CD4-positive, alpha-beta memory T cell (primary cell): ENCODE measurements around the gene VPS51. TPM values are rescaled to one million over a fixed set of nuclear protein-coding genes. Genes with fewer than 3 reads are reported as not detected.
"Not testable (repeated sequence)": the region's sequence is repeated elsewhere in the genome, so short reads cannot be mapped to it uniquely, and the experiment has no call there.

Experiments
- CTCF ChIA-PET: fragments of 350-600 bp; sonication (Branson Sonifier 250); formaldehyde crosslinking; loops from one replicate; lab custom pipeline; 2021; ENCODE audit warnings: inconsistent platforms; ENCODE audit not compliant: partially characterized antibody; lab: Charles Lee
- POLR2A ChIA-PET: fragments of 350-600 bp; sonication (Branson Sonifier 250); formaldehyde crosslinking; loops from one replicate; lab custom pipeline; 2021; ENCODE audit not compliant: partially characterized antibody; lab: Charles Lee
- DNase-seq, 5 donors: peaks; one replicate each; pipeline versions ENCODE4 v3.0.0 to v3.0.0-alpha.2; 2020 to 2022; ENCODE audit warnings: mixed read lengths in 1 of 5
- H3K27ac ChIP-seq: one replicate; pipeline ENCODE4 v1.7.0; 2013; ENCODE audit warnings: low read depth, low read length
- H3K27me3 ChIP-seq: 2 replicates; pipeline ENCODE4 v1.7.0; 2013; ENCODE audit warnings: mild to moderate bottlenecking, low read length, moderate library complexity; ENCODE audit not compliant: insufficient read depth
- H3K36me3 ChIP-seq: 2 replicates; pipeline ENCODE4 v1.7.0; 2013; ENCODE audit warnings: mild to moderate bottlenecking, low read length, moderate library complexity; ENCODE audit not compliant: insufficient read depth
- H3K4me1 ChIP-seq: 2 replicates; pipeline ENCODE4 v1.7.0; 2013; ENCODE audit warnings: mild to moderate bottlenecking, low read length, moderate library complexity; ENCODE audit not compliant: insufficient read depth
- H3K4me3 ChIP-seq, 2 donors: one replicate each; pipeline ENCODE4 v1.7.0; 2013; ENCODE audit warnings: low read length in 2 of 2, mild to moderate bottlenecking in 1 of 2
- H3K9me3 ChIP-seq, 2 donors: one replicate each; pipeline ENCODE4 v1.7.0; 2013; ENCODE audit warnings: low read length in 2 of 2, control low read depth in 1 of 2; ENCODE audit not compliant: control insufficient read depth in 1 of 2
- H3K27ac Mint-ChIP-seq, 7 donors: one replicate each; pipeline ENCODE4 v1.8.0; 2020 to 2021; ENCODE audit warnings: mixed read lengths in 7 of 7, mild to moderate bottlenecking in 6 of 7, inconsistent platforms in 3 of 7, moderate library complexity in 3 of 7
- H3K27me3 Mint-ChIP-seq, 2 donors: one replicate each; pipeline ENCODE4 v1.8.0; 2020 to 2021; ENCODE audit warnings: mixed read lengths in 2 of 2
- H3K36me3 Mint-ChIP-seq, 2 donors: one replicate each; pipeline ENCODE4 v1.8.0; 2020 to 2021; ENCODE audit warnings: mixed read lengths in 2 of 2, inconsistent platforms in 1 of 2, mild to moderate bottlenecking in 1 of 2
- H3K4me1 Mint-ChIP-seq, 4 donors: one replicate each; pipeline ENCODE4 v1.8.0; 2020 to 2021; ENCODE audit warnings: mixed read lengths in 4 of 4, mild to moderate bottlenecking in 1 of 4
- H3K4me3 Mint-ChIP-seq, 8 donors: one replicate each; pipeline ENCODE4 v1.8.0; 2020 to 2021; ENCODE audit warnings: mixed read lengths in 8 of 8, mild to moderate bottlenecking in 7 of 8, moderate library complexity in 6 of 8, inconsistent platforms in 3 of 8
- H3K9me3 Mint-ChIP-seq, 8 donors: one replicate each; pipeline ENCODE4 v1.8.0; 2020 to 2021; ENCODE audit warnings: mixed read lengths in 8 of 8, mild to moderate bottlenecking in 5 of 8, inconsistent platforms in 3 of 8, moderate library complexity in 1 of 8
- intact Hi-C: fragments of 100-400 bp; cut with micrococcal nuclease; formaldehyde crosslinking; loops from one replicate; pipeline ENCODE4 v1.15.1; 2023
- polyA plus RNA-seq, 2 donors: library from polyadenylated mRNA; unstranded; fragments of 300-500 nt; fragmentation: Illumina TruSeq; gene quantifications; one replicate each; pipeline ENCODE4 v1.2.3, GENCODE V29; 2021
- total RNA-seq, 2 experiments: library from RNA; stranded (reverse); gene quantifications; one replicate each; pipeline ENCODE4 v1.2.3, GENCODE V29; 2021

The VPS51 gene
- total and polyA plus RNA-seq, 4 experiments from 2014 or later = 87.0 to 226 (median 167) TPM

DNA sequence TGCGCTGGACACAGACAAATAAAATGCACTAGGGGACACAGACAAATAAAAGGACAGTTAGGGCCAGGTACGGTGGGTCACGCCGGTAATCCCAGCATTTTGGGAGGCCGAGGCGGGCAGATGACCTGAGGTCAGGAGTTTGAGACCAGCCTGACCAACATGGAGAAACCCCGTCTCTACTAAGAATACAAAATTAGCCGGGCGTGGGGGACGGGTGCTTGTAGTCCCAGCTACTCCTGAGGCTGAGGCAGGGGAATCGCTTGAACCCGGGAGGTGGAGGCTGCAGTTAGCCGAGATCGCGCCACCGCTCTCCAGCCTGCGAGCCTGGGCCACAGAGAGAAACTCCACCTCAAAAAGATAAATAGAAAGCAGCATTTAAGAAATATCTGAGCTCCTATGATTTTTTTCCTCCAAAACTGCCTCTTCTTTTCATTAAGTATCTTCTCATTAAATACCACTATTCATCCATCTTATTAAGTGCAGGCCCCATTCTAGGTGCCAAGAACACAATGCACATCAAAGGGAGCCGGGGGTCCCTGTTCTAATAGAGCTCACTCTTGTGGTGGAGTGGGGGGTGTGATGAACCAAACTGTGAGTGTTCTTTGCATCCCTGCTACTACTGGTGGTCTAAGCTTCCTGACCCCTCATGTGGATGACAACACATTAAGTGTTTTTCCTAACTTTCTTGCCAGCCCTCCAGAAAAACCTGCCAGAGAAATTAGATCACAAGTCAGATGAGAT lies 22.3 kb downstream of the VPS51 start:
- Histone ChIP-seq H3K4me3 (no peak overlapping the region), H3K27me3 (no peaks in the 10 kb centered on the region), H3K36me3 (peaks cover 26% of the 10 kb centered on the region), H3K4me1 (peaks cover 41% of the 10 kb centered on the region), H3K9me3 (no peaks in the 10 kb centered on the region), H3K27ac (peak overlapping the region; percentile 41)
- no peaks in the 10 kb centered on the region for H3K9me3 Mint-ChIP-seq
- H3K36me3 Mint-ChIP-seq = peaks cover 32 to 40% of the 10 kb centered on the region in 2 donors
- POLR2A ChIA-PET = interaction anchor here (0.6 to 15.5 kb wide), 38 partner anchors 10 to 593 kb away, joined by 3 to 320 read pairs (median 4); partner anchors contain the start of genes CAPN1, CDC42BPG, CDC42EP2 and CDCA5
- H3K4me3 Mint-ChIP-seq = peak overlapping the region in 7 of 8 donors; percentile 88 to 94 (median 92)
- CTCF ChIA-PET = interaction anchor here (0.7 to 4.8 kb wide), 15 partner anchors 7 to 430 kb away, joined by 3 to 55 read pairs (median 4); partner anchors contain the start of genes ARL2, CDCA5, SYVN1 and TM7SF2
- intact Hi-C loops = loop anchor here (10.0 kb wide), 2 partner anchors 373 to 397 kb away; partner anchors contain the start of gene RASGRP2
- peaks cover 19 to 71% (median 43%) of the 10 kb centered on the region in 4 donors for H3K4me1 Mint-ChIP-seq
- DNase-seq = no peak
- H3K27ac Mint-ChIP-seq = peak overlapping the region; percentile 95 to 99 (median 97)
- no peaks in the 10 kb centered on the region for H3K27me3 Mint-ChIP-seq

DNA sequence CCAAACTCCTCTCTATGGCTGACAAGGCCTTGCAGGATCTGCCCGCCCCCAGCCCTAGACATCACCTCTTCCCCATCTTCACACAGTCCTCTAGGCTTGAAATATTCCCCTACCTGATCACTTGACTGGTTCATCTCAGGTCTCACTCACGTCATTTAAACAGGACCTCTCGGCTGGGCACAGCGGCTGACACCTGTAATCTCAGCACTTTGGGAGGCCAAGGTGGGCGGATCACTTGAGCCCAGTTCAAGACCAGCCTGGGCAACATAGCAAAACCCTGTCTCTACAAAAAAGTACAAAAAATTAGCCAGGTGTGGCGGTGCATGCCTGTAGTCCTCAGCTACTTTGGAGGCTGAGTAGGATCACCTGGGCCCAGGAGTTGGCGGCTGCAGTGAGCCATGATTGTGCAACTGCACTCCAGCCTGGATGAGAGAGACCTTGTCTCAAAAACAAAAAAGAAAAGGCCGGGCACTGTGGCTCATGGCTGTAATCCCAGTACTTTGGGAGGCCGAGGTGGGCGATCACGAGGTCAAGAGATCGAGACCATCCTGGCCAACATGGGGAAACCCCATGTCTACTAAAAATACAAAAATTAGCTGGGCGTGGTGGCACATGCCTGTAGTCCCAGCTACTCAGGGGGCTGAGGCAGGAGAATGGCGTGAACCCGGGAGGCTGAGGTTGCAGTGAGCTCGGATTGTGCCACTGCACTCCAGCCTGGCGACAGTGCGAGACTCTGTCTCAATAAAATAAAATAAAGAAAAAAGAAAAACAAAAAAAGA lies 23.1 kb downstream of the VPS51 start:
- peak overlapping the region; percentile 41 for H3K27ac ChIP-seq
- H3K36me3 Mint-ChIP-seq = peaks cover 32 to 43% of the 10 kb centered on the region in 2 donors
- DNase-seq, H3K27me3 Mint-ChIP-seq, H3K9me3 ChIP-seq, H3K27me3 ChIP-seq, H3K9me3 Mint-ChIP-seq, H3K4me3 ChIP-seq: not testable (repeated sequence)
- peaks cover 26% of the 10 kb centered on the region for H3K36me3 ChIP-seq
- H3K4me1 ChIP-seq = peaks cover 40% of the 10 kb centered on the region
- intact Hi-C loops = loop anchor here (10.0 kb wide), 2 partner anchors 374 to 396 kb away; partner anchors contain the start of gene RASGRP2
- POLR2A ChIA-PET = interaction anchor here (0.6 to 15.5 kb wide), 10 partner anchors 9 to 266 kb away, joined by 3 to 320 read pairs (median 10); partner anchors contain the start of genes CAPN1, PPP2R5B, SAC3D1 and SYVN1
- peaks cover 17 to 68% (median 38%) of the 10 kb centered on the region in 4 donors for H3K4me1 Mint-ChIP-seq
- CTCF ChIA-PET = interaction anchor here (0.7 to 4.8 kb wide), 14 partner anchors 8 to 431 kb away, joined by 3 to 55 read pairs (median 4); partner anchors contain the start of genes ARL2, CDCA5, SYVN1 and TM7SF2
- H3K4me3 Mint-ChIP-seq = peak overlapping the region in 1 of 8 donors; percentile 42
- H3K27ac Mint-ChIP-seq = peak overlapping the region; percentile 24 to 100 (median 83)

DNA sequence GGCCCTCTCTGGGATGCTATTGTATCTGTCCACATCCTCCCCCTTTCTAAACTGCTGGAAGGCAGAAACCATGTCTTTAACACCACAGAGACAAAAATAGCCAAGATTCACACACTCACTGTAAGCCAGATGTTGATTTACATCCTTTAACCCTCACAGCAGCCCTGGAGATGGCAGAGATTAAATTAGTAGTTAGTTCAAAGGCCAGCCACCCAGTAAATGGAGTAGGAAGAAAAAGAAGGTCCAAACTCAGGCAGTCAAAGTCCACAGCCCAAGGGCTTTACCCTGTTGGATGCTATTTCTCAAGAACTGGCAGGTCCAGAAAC lies 23.6 kb downstream of the VPS51 start:
- peak overlapping the region; percentile 99 for H3K27ac ChIP-seq
- no peaks in the 10 kb centered on the region for H3K27me3 Mint-ChIP-seq
- H3K27ac Mint-ChIP-seq = peak overlapping the region in 6 of 7 donors; percentile 61 to 100 (median 79)
- H3K4me1 ChIP-seq = peaks cover 43% of the 10 kb centered on the region
- H3K4me1 Mint-ChIP-seq = peaks cover 18 to 71% (median 39%) of the 10 kb centered on the region in 4 donors
- no peaks in the 10 kb centered on the region for H3K9me3 ChIP-seq
- no peaks in the 10 kb centered on the region for H3K27me3 ChIP-seq
- no peaks in the 10 kb centered on the region for H3K9me3 Mint-ChIP-seq
- peaks cover 31% of the 10 kb centered on the region for H3K36me3 ChIP-seq
- DNase-seq = no peak
- H3K4me3 Mint-ChIP-seq = peak overlapping the region in 5 of 8 donors; percentile 21 to 51 (median 39)
- intact Hi-C loops = loop anchor here (10.0 kb wide), 2 partner anchors 375 to 395 kb away; partner anchors contain the start of gene RASGRP2
- H3K4me3 ChIP-seq = no peak overlapping the region
- POLR2A ChIA-PET = interaction anchor here (1.0 to 15.5 kb wide), 5 partner anchors 8 to 270 kb away, joined by 3 to 320 read pairs (median 84); partner anchors contain the start of genes SYVN1, TM7SF2 and VPS51
- peaks cover 32 to 45% of the 10 kb centered on the region in 2 donors for H3K36me3 Mint-ChIP-seq
- CTCF ChIA-PET = interaction anchor here (1.2 to 4.8 kb wide), 4 partner anchors 9 to 379 kb away, joined by 3 to 55 read pairs (median 7); partner anchors contain the start of gene TM7SF2

DNA sequence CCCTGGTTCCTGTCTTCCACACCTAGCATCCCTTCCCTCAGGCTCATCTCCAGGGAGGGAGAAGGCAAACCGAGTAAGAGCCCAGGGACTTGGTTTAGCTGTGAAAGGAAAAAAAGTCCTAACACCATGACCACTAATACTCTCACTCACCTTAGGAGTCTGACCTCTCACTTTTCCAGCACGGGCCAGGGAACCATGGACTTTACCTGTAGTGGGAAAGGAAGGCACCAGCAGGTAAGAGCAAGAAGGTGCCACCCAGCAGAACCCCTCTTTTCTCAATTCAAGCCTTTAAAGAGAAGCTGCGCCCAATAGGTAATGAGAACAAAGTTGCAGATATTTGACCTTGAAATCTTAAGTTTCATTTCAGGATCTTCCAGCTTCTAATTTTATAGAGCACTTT lies 24.8 kb downstream of the VPS51 start:
- Mint-ChIP-seq H3K4me1 (peaks cover 18 to 65% (median 34%) of the 10 kb centered on the region in 4 donors), H3K4me3 (peak overlapping the region; percentile 98 to 100 (median 99)), H3K27ac (peak overlapping the region; percentile 99 to 100 (median 100)), H3K27me3 (no peaks in the 10 kb centered on the region), H3K36me3 (peaks cover 32 to 57% of the 10 kb centered on the region in 2 donors), H3K9me3 (no peaks in the 10 kb centered on the region)
- peaks cover 38% of the 10 kb centered on the region for H3K4me1 ChIP-seq
- peaks cover 43% of the 10 kb centered on the region for H3K36me3 ChIP-seq
- no peaks in the 10 kb centered on the region for H3K9me3 ChIP-seq
- intact Hi-C loops = no loop called here
- no peak for DNase-seq
- H3K27ac ChIP-seq = peak overlapping the region; percentile 99
- ChIA-PET POLR2A (interaction anchor here (0.8 to 15.5 kb wide), 16 partner anchors 9 to 404 kb away, joined by 3 to 320 read pairs (median 12); partner anchors contain the start of genes ARL2, CAPN1, CDC42BPG and EHD1), CTCF (interaction anchor here (1.6 to 4.8 kb wide), 4 partner anchors 10 to 108 kb away, joined by 3 to 55 read pairs (median 10); partner anchors contain the start of genes ARL2, SYVN1 and TM7SF2)
- peak overlapping the region; percentile 92 to 96 for H3K4me3 ChIP-seq
- H3K27me3 ChIP-seq = no peaks in the 10 kb centered on the region

DNA sequence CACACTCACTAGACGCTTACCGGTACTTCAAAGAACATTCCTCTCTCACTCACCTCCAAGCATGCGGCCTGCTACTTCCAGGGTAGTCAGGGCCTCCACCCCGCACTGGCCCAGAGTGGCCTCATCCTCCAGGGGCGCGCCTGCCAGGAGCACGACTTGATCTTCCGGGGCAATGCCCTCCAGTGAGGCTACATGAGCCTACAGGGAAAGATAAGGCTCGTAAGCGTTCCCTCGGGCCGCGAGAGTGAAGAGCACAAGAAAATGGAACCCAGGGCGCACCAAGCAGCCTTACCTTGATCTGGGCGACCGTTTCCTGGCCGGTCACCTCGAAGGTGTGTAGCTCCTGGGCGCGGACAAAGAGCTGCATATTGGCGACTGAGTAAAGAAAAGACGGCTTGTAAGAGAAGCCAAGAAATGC lies 25.4 kb downstream of the VPS51 start:
- peak in 3 of 5 donors; percentile 23 to 60 (median 32) for DNase-seq
- Mint-ChIP-seq H3K36me3 (peaks cover 34 to 63% of the 10 kb centered on the region in 2 donors), H3K27ac (peak overlapping the region; percentile 99 to 100 (median 100)), H3K4me3 (peak overlapping the region; percentile 98 to 100 (median 99)), H3K4me1 (peaks cover 18 to 59% (median 33%) of the 10 kb centered on the region in 4 donors), H3K9me3 (no peaks in the 10 kb centered on the region), H3K27me3 (no peaks in the 10 kb centered on the region)
- H3K9me3 ChIP-seq = no peaks in the 10 kb centered on the region
- peaks cover 50% of the 10 kb centered on the region for H3K36me3 ChIP-seq
- intact Hi-C loops = no loop called here
- ChIA-PET POLR2A (interaction anchor here (0.6 to 15.5 kb wide), 34 partner anchors 10 to 739 kb away, joined by 3 to 320 read pairs (median 5); partner anchors contain the start of genes ARL2, ATG2A, CAPN1 and CDC42BPG), CTCF (interaction anchor here (1.1 to 4.8 kb wide), 8 partner anchors 10 to 194 kb away, joined by 3 to 55 read pairs (median 4); partner anchors contain the start of genes ARL2, CDC42EP2, SYVN1 and TM7SF2)
- peak overlapping the region; percentile 92 to 96 for H3K4me3 ChIP-seq
- no peaks in the 10 kb centered on the region for H3K27me3 ChIP-seq
- peaks cover 32% of the 10 kb centered on the region for H3K4me1 ChIP-seq
- peak overlapping the region; percentile 99 for H3K27ac ChIP-seq
